AG10803 (cell line): ENCODE data around the gene MZF1.

Source experiments
- DNase-seq: peaks from one replicate; pipeline ENCODE4 v3.0.0; 2010; ENCODE audit warnings: low read depth
- H3K4me3 ChIP-seq: 2 replicates; pipeline ENCODE4 v1.5.1; 2011; ENCODE audit warnings: mild to moderate bottlenecking, low read length, control low read depth
- CTCF ChIP-seq: conservative IDR thresholded peaks from 2 replicates; pipeline ENCODE4 v1.5.1; 2011; ENCODE audit warnings: mild to moderate bottlenecking, low read length, control low read depth, inconsistent platforms

MZF1 gene

DNA sequence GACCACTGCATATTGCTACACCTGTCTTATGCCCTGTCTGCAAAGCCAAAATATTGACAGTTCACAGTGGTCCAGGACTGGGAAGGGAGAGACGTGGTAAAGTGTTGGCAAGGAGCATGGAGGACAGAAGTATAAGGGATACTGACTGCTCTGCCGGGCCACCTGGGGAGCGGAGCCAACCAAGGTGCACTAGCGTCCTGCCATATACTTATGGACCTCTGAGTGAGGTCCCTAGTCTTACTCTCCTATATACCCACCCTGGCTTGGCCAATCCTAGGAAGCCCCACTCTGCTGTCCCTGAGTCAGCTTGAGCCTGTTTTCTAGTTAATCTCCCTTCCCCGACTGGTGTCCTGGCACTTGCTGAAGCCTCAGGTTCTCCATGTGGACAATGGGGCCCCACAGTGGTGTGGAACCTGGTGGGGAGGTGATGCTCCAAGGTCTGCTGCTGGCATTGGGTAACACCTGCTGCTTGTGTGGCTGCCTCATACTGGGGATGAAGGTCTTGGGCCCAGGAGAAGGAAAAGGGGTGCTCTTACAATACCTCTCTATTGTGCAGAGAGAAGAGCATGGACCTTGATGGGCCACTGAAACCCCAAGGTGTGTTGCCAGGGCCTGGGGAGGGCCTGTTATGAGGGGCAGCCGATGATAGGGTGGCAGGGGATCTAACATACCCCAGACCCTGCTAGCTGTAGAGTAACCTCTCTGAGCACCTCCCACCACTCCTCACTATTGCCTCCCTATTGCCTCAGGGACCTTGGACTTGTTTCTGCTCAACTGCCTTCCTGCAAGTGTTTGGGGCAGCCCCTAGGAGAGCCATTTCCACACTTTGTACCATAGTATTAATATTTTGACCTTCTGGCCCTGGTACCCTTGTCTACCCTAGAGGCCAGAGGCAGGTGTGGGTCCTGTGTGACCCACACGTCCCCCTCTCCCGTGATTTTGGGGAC lies 36.0 kb downstream of the MZF1 start:
- TF ChIP-seq CTCF, result no peak
- no peak for DNase-seq
- no peak overlapping the region for H3K4me3 ChIP-seq

DNA sequence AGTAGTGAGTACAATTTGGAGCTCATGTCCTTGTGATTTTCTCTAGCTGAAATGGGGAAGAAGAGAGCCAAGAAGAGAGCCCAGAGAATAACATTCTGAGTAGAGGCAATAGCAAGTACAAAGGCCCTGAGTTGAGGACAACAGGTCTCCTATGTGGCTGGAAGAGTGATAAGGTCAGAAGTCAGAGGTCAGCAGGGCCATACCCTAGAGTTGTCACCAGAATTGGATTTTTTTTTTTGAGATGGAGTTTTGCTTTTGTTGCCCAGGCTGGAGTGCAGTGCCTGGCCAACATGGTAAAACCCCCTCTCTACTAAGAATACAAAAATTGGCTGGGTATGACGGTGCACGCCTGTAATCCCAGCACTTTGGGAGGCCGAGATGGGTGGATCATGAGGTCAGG lies 37.3 kb downstream of the MZF1 start:
- no peak overlapping the region for H3K4me3 ChIP-seq
- DNase-seq, result no peak
- no peak for TF ChIP-seq CTCF

- no peak for DNase-seq
- H3K4me3 ChIP-seq, result no peak overlapping the region
- TF ChIP-seq CTCF, result no peak
Measured at GRCh38 chr19:58531034-58531840, 41.9 kb downstream of the MZF1 start.

- TF ChIP-seq CTCF, result no peak
- no peak for DNase-seq
Measured at GRCh38 chr19:58529405-58529804, 43.7 kb downstream of the MZF1 start.

GRCh38 chr19:58522709-58523108 lies 50.4 kb downstream of the MZF1 start:
- DNase-seq, result no peak
- TF ChIP-seq CTCF, result no peak
- H3K4me3 ChIP-seq, result no peak overlapping the region

More at GRCh38 chr19:58529405-58529804, 43.7 kb downstream of the MZF1 start:
- no peak overlapping the region for H3K4me3 ChIP-seq

DNA sequence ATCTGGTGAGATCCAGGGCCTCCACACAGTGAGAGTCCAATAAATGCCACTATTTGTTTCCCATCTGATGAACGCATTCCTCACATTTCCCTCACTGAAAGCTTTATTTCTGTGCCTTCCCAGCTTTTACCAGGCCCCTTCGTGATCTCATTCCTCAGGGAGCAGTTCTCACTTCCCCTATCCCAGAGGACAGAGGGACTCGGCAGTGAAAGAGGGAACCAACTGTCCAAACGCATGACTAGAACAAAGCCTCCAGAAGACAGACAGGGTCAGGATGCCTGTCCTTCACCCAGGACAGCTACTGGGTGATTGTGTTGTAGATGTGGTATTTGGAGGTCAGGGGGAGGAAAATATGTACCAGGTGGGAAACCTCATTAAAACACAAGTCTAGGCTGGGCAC lies 51.5 kb downstream of the MZF1 start:
- no peak for DNase-seq
- no peak overlapping the region for H3K4me3 ChIP-seq
- TF ChIP-seq CTCF, result no peak
